ENCODE results near the gene PDE4D. TPM values are rescaled to one million over a fixed set of nuclear protein-coding genes. Genes with fewer than 3 reads are reported as not detected.

PDE4D gene
- total RNA-seq, 1 donor: 19.9 TPM

GRCh38 chr5:59829386-59829785, 64.1 kb downstream of the PDE4D start:
- Histone ChIP-seq H3K79me2 (ENCODE audit: insufficient read depth, low read length) (no peaks in the 10 kb centered on the region), H3K4me3 (ENCODE audit: insufficient read depth, low read length) (no peak overlapping the region), H3K27me3 (ENCODE audit: insufficient read depth, low read length) (peaks cover 3% of the 10 kb centered on the region), H4K20me1 (ENCODE audit: insufficient read depth, low read length) (no peaks in the 10 kb centered on the region), H3K36me3 (ENCODE audit: insufficient read depth, low read length) (no peaks in the 10 kb centered on the region), H3K9me3 (ENCODE audit: low read depth, low read length) (no peaks in the 10 kb centered on the region), H3K4me2 (ENCODE audit: insufficient read depth, low read length) (no peak overlapping the region), H3K27ac (ENCODE audit: low read depth, low read length) (no peak overlapping the region), H3K4me1 (ENCODE audit: insufficient read depth, low read length) (no peaks in the 10 kb centered on the region), H2AFZ (ENCODE audit: low read length) (no peak overlapping the region)
- TF ChIP-seq, protein P1, sequence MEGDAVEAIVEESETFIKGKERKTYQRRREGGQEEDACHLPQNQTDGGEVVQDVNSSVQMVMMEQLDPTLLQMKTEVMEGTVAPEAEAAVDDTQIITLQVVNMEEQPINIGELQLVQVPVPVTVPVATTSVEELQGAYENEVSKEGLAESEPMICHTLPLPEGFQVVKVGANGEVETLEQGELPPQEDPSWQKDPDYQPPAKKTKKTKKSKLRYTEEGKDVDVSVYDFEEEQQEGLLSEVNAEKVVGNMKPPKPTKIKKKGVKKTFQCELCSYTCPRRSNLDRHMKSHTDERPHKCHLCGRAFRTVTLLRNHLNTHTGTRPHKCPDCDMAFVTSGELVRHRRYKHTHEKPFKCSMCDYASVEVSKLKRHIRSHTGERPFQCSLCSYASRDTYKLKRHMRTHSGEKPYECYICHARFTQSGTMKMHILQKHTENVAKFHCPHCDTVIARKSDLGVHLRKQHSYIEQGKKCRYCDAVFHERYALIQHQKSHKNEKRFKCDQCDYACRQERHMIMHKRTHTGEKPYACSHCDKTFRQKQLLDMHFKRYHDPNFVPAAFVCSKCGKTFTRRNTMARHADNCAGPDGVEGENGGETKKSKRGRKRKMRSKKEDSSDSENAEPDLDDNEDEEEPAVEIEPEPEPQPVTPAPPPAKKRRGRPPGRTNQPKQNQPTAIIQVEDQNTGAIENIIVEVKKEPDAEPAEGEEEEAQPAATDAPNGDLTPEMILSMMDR (IDR thresholded peaks at IDR 0.05; ENCODE audit: extremely low read depth, low read depth, low read length): no peak
- DNase-seq (ENCODE audit: insufficient read length, low spot score, missing footprints): no peak

GRCh38 chr5:59828623-59829022, 64.9 kb downstream of the PDE4D start:
- Histone ChIP-seq H3K9me3 (ENCODE audit: low read depth, low read length) (no peaks in the 10 kb centered on the region), H3K4me3 (ENCODE audit: insufficient read depth, low read length) (no peak overlapping the region), H4K20me1 (ENCODE audit: insufficient read depth, low read length) (no peaks in the 10 kb centered on the region), H3K79me2 (ENCODE audit: insufficient read depth, low read length) (no peaks in the 10 kb centered on the region), H3K4me1 (ENCODE audit: insufficient read depth, low read length) (no peaks in the 10 kb centered on the region), H2AFZ (ENCODE audit: low read length) (no peak overlapping the region), H3K27ac (ENCODE audit: low read depth, low read length) (no peak overlapping the region), H3K27me3 (ENCODE audit: insufficient read depth, low read length) (peaks cover 3% of the 10 kb centered on the region), H3K36me3 (ENCODE audit: insufficient read depth, low read length) (no peaks in the 10 kb centered on the region), H3K4me2 (ENCODE audit: insufficient read depth, low read length) (no peak overlapping the region)
- no peak for DNase-seq (ENCODE audit: insufficient read length, low spot score, missing footprints)
- TF ChIP-seq, protein P1 (IDR thresholded peaks at IDR 0.05; ENCODE audit: extremely low read depth, low read depth, low read length): no peak

- no peak for DNase-seq (ENCODE audit: insufficient read length, low spot score, missing footprints)
- Histone ChIP-seq H3K9me3 (ENCODE audit: low read depth, low read length) (no peaks in the 10 kb centered on the region), H3K36me3 (ENCODE audit: insufficient read depth, low read length) (no peaks in the 10 kb centered on the region), H3K79me2 (ENCODE audit: insufficient read depth, low read length) (no peaks in the 10 kb centered on the region), H3K4me1 (ENCODE audit: insufficient read depth, low read length) (no peaks in the 10 kb centered on the region), H3K4me2 (ENCODE audit: insufficient read depth, low read length) (no peak overlapping the region), H2AFZ (ENCODE audit: low read length) (no peak overlapping the region), H3K27me3 (ENCODE audit: insufficient read depth, low read length) (no peaks in the 10 kb centered on the region), H4K20me1 (ENCODE audit: insufficient read depth, low read length) (no peaks in the 10 kb centered on the region), H3K27ac (ENCODE audit: low read depth, low read length) (no peak overlapping the region), H3K4me3 (ENCODE audit: insufficient read depth, low read length) (no peak overlapping the region)
- TF ChIP-seq, protein P1 (IDR thresholded peaks at IDR 0.05; ENCODE audit: extremely low read depth, low read depth, low read length): no peak
Measured at GRCh38 chr5:59826996-59827395, 66.5 kb downstream of the PDE4D start.

GRCh38 chr5:59823420-59823819, 70.1 kb downstream of the PDE4D start:
- Histone ChIP-seq H3K4me1 (ENCODE audit: insufficient read depth, low read length) (no peaks in the 10 kb centered on the region), H3K4me2 (ENCODE audit: insufficient read depth, low read length) (no peak overlapping the region), H3K27me3 (ENCODE audit: insufficient read depth, low read length) (no peaks in the 10 kb centered on the region), H3K4me3 (ENCODE audit: insufficient read depth, low read length) (no peak overlapping the region), H2AFZ (ENCODE audit: low read length) (no peak overlapping the region), H3K27ac (ENCODE audit: low read depth, low read length) (no peak overlapping the region), H4K20me1 (ENCODE audit: insufficient read depth, low read length) (no peaks in the 10 kb centered on the region), H3K36me3 (ENCODE audit: insufficient read depth, low read length) (no peaks in the 10 kb centered on the region), H3K9me3 (ENCODE audit: low read depth, low read length) (no peaks in the 10 kb centered on the region), H3K79me2 (ENCODE audit: insufficient read depth, low read length) (no peaks in the 10 kb centered on the region)
- TF ChIP-seq, protein P1 (IDR thresholded peaks at IDR 0.05; ENCODE audit: extremely low read depth, low read depth, low read length): no peak
- DNase-seq (ENCODE audit: insufficient read length, low spot score, missing footprints): no peak

Measured in osteoblast (primary cell).